ENCODE results near the gene NGF.

GRCh38 chr1:115336741-115337140 lies 1.3 kb downstream of the NGF start:
- TF ChIP-seq CTCF (IDR thresholded peaks at IDR 0.05; ENCODE audit: borderline replicate concordance, extremely low read depth, low read length, poor library complexity, severe bottlenecking) (no peak), EZH2 (IDR thresholded peaks at IDR 0.05; ENCODE audit: borderline replicate concordance, low read depth, low read length, severe bottlenecking) (no peak)

Measured in DND-41 (cell line).